Measurements from ENCODE around the gene MFF. TPM values are rescaled to one million over a fixed set of nuclear protein-coding genes. Genes with fewer than 3 reads are reported as not detected.

Gene MFF
- total and polyA plus RNA-seq, 10 of the 15 experiments (the other 5 are each of a cell fraction or from before 2014, with no cell fraction given): 19.6 to 131 (median 106) TPM

DNA sequence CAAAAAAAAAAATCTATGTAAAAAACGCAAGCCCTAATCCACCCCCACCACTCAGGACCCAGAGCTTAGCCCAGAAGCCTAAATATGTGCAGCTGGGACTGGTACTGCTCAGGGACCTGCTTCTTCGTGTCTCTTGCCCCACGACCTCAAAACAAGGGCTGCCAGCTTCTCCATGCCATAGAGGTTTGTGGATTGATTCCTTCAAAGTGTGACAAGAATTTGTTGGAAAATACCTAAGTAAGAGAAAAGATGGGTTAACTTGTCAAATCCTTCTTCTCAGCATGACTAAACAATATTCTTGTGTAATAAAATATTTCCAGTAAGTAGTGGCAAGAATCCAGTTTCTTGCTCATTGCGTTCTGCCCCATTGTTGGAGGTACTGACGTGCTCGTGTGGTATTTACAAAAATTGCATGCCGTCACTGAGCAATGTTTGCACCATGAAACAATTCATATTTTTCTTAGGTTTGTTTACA is 63.5 kb downstream of the MFF start:
- Histone ChIP-seq H3K79me2 (ENCODE audit: control insufficient read depth, insufficient read depth, low read length) (no peaks in the 10 kb centered on the region), H3K9ac (ENCODE audit: control insufficient read depth, insufficient read depth, low read length) (no peak overlapping the region), H3K27me3 (replicated peaks in 1 of 2; ENCODE audit: control insufficient read depth in 2 of 2, insufficient read depth in 2 of 2, low read length in 1 of 2) (no peaks in the 10 kb centered on the region), H4K20me1 (ENCODE audit: control insufficient read depth, insufficient read depth) (no peaks in the 10 kb centered on the region), H3K4me1 (ENCODE audit: control insufficient read depth, insufficient read depth, low read length) (no peaks in the 10 kb centered on the region), H3K36me3 (ENCODE audit: control insufficient read depth in 2 of 2, insufficient read depth in 2 of 2, low read length in 1 of 2) (no peaks in the 10 kb centered on the region), H2AFZ (ENCODE audit: control insufficient read depth, low read depth, low read length) (no peak overlapping the region), H3K4me2 (ENCODE audit: control insufficient read depth, insufficient read depth) (no peak overlapping the region), H3K4me3 (no peak overlapping the region), H3K27ac (ENCODE audit: control insufficient read depth, insufficient read depth) (no peak overlapping the region), H3K9me3 (replicated peaks; ENCODE audit: control insufficient read depth, insufficient read depth, low read length) (no peaks in the 10 kb centered on the region)
- CTCF ChIA-PET: interaction anchor here (0.6 to 1.2 kb wide), 2 partner anchors 17 to 354 kb away, joined by 3 read pairs; no protein-coding TSS in a partner anchor
- POLR2A ChIA-PET: no interaction called here
- WGBS (ENCODE audit: insufficient coverage, insufficient replicate concordance, low lambda C conversion rate, missing lambda C conversion rate): 62% methylated on average over 7 of the region's 7 CpGs
- BruUV-seq (replicated peaks): no TSS peak
- RAD21 ChIA-PET (ENCODE audit: unreplicated experiment): interaction anchor here (0.8 to 1.0 kb wide), 2 partner anchors 18 to 377 kb away, joined by 3 read pairs; no protein-coding TSS in a partner anchor
- in situ Hi-C loops (cut with MboI) (no loop called here), intact Hi-C loops (cut with micrococcal nuclease; ENCODE audit: unreplicated experiment) (no loop called here)
- no peak for DNase-seq (ENCODE audit: low read depth, low spot score)
- ATAC-seq: no peak
- no peak for TF ChIP-seq SRF (IDR thresholded peaks at IDR 0.05; ENCODE audit: low read depth in 2 of 2, low read length in 2 of 2)
- no peak for TF ChIP-seq CREB1 (IDR thresholded peaks at IDR 0.05; ENCODE audit: low read depth)
- TF ChIP-seq, protein P1, sequence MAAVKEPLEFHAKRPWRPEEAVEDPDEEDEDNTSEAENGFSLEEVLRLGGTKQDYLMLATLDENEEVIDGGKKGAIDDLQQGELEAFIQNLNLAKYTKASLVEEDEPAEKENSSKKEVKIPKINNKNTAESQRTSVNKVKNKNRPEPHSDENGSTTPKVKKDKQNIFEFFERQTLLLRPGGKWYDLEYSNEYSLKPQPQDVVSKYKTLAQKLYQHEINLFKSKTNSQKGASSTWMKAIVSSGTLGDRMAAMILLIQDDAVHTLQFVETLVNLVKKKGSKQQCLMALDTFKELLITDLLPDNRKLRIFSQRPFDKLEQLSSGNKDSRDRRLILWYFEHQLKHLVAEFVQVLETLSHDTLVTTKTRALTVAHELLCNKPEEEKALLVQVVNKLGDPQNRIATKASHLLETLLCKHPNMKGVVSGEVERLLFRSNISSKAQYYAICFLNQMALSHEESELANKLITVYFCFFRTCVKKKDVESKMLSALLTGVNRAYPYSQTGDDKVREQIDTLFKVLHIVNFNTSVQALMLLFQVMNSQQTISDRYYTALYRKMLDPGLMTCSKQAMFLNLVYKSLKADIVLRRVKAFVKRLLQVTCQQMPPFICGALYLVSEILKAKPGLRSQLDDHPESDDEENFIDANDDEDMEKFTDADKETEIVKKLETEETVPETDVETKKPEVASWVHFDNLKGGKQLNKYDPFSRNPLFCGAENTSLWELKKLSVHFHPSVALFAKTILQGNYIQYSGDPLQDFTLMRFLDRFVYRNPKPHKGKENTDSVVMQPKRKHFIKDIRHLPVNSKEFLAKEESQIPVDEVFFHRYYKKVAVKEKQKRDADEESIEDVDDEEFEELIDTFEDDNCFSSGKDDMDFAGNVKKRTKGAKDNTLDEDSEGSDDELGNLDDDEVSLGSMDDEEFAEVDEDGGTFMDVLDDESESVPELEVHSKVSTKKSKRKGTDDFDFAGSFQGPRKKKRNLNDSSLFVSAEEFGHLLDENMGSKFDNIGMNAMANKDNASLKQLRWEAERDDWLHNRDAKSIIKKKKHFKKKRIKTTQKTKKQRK (IDR thresholded peaks at IDR 0.05; ENCODE audit: low read depth, low read length): no peak
- TF ChIP-seq, protein P2, sequence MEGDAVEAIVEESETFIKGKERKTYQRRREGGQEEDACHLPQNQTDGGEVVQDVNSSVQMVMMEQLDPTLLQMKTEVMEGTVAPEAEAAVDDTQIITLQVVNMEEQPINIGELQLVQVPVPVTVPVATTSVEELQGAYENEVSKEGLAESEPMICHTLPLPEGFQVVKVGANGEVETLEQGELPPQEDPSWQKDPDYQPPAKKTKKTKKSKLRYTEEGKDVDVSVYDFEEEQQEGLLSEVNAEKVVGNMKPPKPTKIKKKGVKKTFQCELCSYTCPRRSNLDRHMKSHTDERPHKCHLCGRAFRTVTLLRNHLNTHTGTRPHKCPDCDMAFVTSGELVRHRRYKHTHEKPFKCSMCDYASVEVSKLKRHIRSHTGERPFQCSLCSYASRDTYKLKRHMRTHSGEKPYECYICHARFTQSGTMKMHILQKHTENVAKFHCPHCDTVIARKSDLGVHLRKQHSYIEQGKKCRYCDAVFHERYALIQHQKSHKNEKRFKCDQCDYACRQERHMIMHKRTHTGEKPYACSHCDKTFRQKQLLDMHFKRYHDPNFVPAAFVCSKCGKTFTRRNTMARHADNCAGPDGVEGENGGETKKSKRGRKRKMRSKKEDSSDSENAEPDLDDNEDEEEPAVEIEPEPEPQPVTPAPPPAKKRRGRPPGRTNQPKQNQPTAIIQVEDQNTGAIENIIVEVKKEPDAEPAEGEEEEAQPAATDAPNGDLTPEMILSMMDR (IDR thresholded peaks at IDR 0.05 in 2 of 3, conservative IDR thresholded peaks at IDR 0.05 in 1 of 3; ENCODE audit: control insufficient read depth in 2 of 3, extremely low read depth in 1 of 3, insufficient read depth in 1 of 3, low read depth in 3 of 3, low read length in 3 of 3): no peak
- no peak for TF ChIP-seq ZNF274 (IDR thresholded peaks at IDR 0.05; ENCODE audit: insufficient read depth, insufficient read length)
- TF ChIP-seq TCF7 (IDR thresholded peaks at IDR 0.05; ENCODE audit: borderline replicate concordance): no peak
- TF ChIP-seq PML (IDR thresholded peaks at IDR 0.05; ENCODE audit: low read length): no peak
- TF ChIP-seq, protein P3, sequence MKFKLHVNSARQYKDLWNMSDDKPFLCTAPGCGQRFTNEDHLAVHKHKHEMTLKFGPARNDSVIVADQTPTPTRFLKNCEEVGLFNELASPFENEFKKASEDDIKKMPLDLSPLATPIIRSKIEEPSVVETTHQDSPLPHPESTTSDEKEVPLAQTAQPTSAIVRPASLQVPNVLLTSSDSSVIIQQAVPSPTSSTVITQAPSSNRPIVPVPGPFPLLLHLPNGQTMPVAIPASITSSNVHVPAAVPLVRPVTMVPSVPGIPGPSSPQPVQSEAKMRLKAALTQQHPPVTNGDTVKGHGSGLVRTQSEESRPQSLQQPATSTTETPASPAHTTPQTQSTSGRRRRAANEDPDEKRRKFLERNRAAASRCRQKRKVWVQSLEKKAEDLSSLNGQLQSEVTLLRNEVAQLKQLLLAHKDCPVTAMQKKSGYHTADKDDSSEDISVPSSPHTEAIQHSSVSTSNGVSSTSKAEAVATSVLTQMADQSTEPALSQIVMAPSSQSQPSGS (IDR thresholded peaks at IDR 0.05; ENCODE audit: low read length): no peak
- no peak for TF ChIP-seq WRNIP1 (IDR thresholded peaks at IDR 0.05; ENCODE audit: borderline replicate concordance, low read depth, low read length)
- no peak for TF ChIP-seq ZBED1 (IDR thresholded peaks at IDR 0.05; ENCODE audit: borderline replicate concordance)
- TF ChIP-seq, protein P4, sequence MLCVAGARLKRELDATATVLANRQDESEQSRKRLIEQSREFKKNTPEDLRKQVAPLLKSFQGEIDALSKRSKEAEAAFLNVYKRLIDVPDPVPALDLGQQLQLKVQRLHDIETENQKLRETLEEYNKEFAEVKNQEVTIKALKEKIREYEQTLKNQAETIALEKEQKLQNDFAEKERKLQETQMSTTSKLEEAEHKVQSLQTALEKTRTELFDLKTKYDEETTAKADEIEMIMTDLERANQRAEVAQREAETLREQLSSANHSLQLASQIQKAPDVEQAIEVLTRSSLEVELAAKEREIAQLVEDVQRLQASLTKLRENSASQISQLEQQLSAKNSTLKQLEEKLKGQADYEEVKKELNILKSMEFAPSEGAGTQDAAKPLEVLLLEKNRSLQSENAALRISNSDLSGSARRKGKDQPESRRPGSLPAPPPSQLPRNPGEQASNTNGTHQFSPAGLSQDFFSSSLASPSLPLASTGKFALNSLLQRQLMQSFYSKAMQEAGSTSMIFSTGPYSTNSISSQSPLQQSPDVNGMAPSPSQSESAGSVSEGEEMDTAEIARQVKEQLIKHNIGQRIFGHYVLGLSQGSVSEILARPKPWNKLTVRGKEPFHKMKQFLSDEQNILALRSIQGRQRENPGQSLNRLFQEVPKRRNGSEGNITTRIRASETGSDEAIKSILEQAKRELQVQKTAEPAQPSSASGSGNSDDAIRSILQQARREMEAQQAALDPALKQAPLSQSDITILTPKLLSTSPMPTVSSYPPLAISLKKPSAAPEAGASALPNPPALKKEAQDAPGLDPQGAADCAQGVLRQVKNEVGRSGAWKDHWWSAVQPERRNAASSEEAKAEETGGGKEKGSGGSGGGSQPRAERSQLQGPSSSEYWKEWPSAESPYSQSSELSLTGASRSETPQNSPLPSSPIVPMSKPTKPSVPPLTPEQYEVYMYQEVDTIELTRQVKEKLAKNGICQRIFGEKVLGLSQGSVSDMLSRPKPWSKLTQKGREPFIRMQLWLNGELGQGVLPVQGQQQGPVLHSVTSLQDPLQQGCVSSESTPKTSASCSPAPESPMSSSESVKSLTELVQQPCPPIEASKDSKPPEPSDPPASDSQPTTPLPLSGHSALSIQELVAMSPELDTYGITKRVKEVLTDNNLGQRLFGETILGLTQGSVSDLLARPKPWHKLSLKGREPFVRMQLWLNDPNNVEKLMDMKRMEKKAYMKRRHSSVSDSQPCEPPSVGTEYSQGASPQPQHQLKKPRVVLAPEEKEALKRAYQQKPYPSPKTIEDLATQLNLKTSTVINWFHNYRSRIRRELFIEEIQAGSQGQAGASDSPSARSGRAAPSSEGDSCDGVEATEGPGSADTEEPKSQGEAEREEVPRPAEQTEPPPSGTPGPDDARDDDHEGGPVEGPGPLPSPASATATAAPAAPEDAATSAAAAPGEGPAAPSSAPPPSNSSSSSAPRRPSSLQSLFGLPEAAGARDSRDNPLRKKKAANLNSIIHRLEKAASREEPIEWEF (IDR thresholded peaks at IDR 0.05; ENCODE audit: insufficient replicate concordance, low read depth, low read length): no peak
- TF ChIP-seq HCFC1 (IDR thresholded peaks at IDR 0.05; ENCODE audit: low read length): no peak
- no peak for TF ChIP-seq MXI1 (IDR thresholded peaks at IDR 0.05; ENCODE audit: low read depth, low read length)
- SMC1A ChIA-PET (ENCODE audit: uncharacterized antibody, unreplicated experiment): no interaction called here
- no peak for FAIRE-seq
